ENCODE results near the gene RAB8B. TPM values are rescaled to one million over a fixed set of nuclear protein-coding genes. Genes with fewer than 3 reads are reported as not detected.

The RAB8B gene
- total and polyA plus RNA-seq, 10 of the 15 experiments (the other 5 are each of a cell fraction or from before 2014, with no cell fraction given): 17.8 to 104 (median 65.1) TPM

DNA sequence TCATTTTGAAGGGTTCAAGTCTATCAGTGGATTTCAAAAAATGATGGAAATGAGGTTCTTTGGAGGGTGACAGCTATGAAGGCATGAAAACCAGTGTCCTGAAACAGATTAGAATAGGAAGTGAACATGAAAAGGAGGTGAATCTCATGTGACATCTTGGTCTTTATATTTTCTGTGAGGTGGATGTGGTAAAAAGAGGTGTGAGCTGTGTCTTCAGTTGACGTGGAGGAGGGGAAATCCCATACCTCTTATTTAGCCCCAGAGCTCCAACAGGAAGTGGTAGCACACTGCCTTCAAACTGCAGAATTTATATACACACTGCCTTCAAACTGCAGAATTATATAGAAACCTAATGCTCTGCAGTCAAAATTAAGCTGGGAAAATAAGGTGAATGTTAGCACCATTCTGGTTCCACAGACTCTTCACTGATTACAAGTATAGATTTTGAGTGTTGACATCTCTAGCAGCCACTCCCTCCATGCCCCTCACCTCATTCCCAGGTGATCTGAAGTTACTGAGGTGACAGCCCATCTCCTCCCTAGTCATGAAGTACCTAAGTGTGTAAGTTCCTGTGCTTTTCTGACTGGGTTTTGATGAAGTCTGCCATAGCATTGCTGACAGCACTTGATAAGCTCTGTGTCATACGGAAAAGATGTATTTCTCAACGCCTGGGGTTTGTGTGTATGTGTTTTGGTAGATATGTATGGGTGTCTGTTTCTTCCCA lies 2.7 kb downstream of the RAB8B start (continued):
- TF ChIP-seq, protein P1, sequence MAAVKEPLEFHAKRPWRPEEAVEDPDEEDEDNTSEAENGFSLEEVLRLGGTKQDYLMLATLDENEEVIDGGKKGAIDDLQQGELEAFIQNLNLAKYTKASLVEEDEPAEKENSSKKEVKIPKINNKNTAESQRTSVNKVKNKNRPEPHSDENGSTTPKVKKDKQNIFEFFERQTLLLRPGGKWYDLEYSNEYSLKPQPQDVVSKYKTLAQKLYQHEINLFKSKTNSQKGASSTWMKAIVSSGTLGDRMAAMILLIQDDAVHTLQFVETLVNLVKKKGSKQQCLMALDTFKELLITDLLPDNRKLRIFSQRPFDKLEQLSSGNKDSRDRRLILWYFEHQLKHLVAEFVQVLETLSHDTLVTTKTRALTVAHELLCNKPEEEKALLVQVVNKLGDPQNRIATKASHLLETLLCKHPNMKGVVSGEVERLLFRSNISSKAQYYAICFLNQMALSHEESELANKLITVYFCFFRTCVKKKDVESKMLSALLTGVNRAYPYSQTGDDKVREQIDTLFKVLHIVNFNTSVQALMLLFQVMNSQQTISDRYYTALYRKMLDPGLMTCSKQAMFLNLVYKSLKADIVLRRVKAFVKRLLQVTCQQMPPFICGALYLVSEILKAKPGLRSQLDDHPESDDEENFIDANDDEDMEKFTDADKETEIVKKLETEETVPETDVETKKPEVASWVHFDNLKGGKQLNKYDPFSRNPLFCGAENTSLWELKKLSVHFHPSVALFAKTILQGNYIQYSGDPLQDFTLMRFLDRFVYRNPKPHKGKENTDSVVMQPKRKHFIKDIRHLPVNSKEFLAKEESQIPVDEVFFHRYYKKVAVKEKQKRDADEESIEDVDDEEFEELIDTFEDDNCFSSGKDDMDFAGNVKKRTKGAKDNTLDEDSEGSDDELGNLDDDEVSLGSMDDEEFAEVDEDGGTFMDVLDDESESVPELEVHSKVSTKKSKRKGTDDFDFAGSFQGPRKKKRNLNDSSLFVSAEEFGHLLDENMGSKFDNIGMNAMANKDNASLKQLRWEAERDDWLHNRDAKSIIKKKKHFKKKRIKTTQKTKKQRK (IDR thresholded peaks at IDR 0.05; ENCODE audit: low read depth, low read length): no peak
- TF ChIP-seq, protein P2, sequence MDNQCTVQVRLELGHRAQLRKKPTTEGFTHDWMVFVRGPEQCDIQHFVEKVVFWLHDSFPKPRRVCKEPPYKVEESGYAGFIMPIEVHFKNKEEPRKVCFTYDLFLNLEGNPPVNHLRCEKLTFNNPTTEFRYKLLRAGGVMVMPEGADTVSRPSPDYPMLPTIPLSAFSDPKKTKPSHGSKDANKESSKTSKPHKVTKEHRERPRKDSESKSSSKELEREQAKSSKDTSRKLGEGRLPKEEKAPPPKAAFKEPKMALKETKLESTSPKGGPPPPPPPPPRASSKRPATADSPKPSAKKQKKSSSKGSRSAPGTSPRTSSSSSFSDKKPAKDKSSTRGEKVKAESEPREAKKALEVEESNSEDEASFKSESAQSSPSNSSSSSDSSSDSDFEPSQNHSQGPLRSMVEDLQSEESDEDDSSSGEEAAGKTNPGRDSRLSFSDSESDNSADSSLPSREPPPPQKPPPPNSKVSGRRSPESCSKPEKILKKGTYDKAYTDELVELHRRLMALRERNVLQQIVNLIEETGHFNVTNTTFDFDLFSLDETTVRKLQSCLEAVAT (IDR thresholded peaks at IDR 0.05): peak; percentile 74
- TF ChIP-seq, protein P3, sequence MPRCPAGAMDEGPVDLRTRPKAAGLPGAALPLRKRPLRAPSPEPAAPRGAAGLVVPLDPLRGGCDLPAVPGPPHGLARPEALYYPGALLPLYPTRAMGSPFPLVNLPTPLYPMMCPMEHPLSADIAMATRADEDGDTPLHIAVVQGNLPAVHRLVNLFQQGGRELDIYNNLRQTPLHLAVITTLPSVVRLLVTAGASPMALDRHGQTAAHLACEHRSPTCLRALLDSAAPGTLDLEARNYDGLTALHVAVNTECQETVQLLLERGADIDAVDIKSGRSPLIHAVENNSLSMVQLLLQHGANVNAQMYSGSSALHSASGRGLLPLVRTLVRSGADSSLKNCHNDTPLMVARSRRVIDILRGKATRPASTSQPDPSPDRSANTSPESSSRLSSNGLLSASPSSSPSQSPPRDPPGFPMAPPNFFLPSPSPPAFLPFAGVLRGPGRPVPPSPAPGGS (IDR thresholded peaks at IDR 0.05; ENCODE audit: borderline replicate concordance, insufficient read depth, low read depth, low read length, poor library complexity, severe bottlenecking): peak; percentile 70
- TF ChIP-seq KAT2A (conservative IDR thresholded peaks at IDR 0.05; ENCODE audit: control insufficient read depth, low read depth, low read length) (no peak), NR2C1 (IDR thresholded peaks at IDR 0.05) (no peak), IKZF1 (conservative IDR thresholded peaks at IDR 0.05) (peak; percentile 85), POLR2AphosphoS2 (IDR thresholded peaks at IDR 0.05; ENCODE audit: low read depth, low read length) (no peak), SP1 (IDR thresholded peaks at IDR 0.05; ENCODE audit: low read depth, low read length) (no peak), STAT3 (IDR thresholded peaks at IDR 0.05; ENCODE audit: low read depth, low read length) (no peak)
- TF ChIP-seq, protein P4, sequence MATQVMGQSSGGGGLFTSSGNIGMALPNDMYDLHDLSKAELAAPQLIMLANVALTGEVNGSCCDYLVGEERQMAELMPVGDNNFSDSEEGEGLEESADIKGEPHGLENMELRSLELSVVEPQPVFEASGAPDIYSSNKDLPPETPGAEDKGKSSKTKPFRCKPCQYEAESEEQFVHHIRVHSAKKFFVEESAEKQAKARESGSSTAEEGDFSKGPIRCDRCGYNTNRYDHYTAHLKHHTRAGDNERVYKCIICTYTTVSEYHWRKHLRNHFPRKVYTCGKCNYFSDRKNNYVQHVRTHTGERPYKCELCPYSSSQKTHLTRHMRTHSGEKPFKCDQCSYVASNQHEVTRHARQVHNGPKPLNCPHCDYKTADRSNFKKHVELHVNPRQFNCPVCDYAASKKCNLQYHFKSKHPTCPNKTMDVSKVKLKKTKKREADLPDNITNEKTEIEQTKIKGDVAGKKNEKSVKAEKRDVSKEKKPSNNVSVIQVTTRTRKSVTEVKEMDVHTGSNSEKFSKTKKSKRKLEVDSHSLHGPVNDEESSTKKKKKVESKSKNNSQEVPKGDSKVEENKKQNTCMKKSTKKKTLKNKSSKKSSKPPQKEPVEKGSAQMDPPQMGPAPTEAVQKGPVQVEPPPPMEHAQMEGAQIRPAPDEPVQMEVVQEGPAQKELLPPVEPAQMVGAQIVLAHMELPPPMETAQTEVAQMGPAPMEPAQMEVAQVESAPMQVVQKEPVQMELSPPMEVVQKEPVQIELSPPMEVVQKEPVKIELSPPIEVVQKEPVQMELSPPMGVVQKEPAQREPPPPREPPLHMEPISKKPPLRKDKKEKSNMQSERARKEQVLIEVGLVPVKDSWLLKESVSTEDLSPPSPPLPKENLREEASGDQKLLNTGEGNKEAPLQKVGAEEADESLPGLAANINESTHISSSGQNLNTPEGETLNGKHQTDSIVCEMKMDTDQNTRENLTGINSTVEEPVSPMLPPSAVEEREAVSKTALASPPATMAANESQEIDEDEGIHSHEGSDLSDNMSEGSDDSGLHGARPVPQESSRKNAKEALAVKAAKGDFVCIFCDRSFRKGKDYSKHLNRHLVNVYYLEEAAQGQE (IDR thresholded peaks at IDR 0.05; ENCODE audit: low read depth, low read length): no peak
- TF ChIP-seq, protein P5, sequence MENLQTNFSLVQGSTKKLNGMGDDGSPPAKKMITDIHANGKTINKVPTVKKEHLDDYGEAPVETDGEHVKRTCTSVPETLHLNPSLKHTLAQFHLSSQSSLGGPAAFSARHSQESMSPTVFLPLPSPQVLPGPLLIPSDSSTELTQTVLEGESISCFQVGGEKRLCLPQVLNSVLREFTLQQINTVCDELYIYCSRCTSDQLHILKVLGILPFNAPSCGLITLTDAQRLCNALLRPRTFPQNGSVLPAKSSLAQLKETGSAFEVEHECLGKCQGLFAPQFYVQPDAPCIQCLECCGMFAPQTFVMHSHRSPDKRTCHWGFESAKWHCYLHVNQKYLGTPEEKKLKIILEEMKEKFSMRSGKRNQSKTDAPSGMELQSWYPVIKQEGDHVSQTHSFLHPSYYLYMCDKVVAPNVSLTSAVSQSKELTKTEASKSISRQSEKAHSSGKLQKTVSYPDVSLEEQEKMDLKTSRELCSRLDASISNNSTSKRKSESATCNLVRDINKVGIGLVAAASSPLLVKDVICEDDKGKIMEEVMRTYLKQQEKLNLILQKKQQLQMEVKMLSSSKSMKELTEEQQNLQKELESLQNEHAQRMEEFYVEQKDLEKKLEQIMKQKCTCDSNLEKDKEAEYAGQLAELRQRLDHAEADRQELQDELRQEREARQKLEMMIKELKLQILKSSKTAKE (IDR thresholded peaks at IDR 0.05; ENCODE audit: low read depth, poor library complexity, severe bottlenecking): peak; percentile 71
- TF ChIP-seq, protein P6, sequence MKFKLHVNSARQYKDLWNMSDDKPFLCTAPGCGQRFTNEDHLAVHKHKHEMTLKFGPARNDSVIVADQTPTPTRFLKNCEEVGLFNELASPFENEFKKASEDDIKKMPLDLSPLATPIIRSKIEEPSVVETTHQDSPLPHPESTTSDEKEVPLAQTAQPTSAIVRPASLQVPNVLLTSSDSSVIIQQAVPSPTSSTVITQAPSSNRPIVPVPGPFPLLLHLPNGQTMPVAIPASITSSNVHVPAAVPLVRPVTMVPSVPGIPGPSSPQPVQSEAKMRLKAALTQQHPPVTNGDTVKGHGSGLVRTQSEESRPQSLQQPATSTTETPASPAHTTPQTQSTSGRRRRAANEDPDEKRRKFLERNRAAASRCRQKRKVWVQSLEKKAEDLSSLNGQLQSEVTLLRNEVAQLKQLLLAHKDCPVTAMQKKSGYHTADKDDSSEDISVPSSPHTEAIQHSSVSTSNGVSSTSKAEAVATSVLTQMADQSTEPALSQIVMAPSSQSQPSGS (IDR thresholded peaks at IDR 0.05; ENCODE audit: low read length): peak; percentile 34

Measured in GM12878 (cell line).